Nephron progenitor cell (in vitro differentiated cells): Measurements from ENCODE around the gene CMIP.

Experiments used
- DNase-seq: peaks from one replicate; pipeline ENCODE4 v3.0.0; 2021
- H3K27ac Mint-ChIP-seq: 2 replicates; pipeline ENCODE4 v1.8.0; 2021; ENCODE audit warnings: mild to moderate bottlenecking, moderate library complexity, mixed read lengths
- H3K27me3 Mint-ChIP-seq: 2 replicates; pipeline ENCODE4 v1.8.0; 2021; ENCODE audit warnings: mild to moderate bottlenecking, low read depth, mixed read lengths; ENCODE audit not compliant: poor library complexity
- H3K36me3 Mint-ChIP-seq: 2 replicates; pipeline ENCODE4 v1.8.0; 2021; ENCODE audit warnings: low read depth, mixed read lengths
- H3K4me1 Mint-ChIP-seq: 2 replicates; pipeline ENCODE4 v1.8.0; 2021; ENCODE audit warnings: mixed read lengths
- H3K4me3 Mint-ChIP-seq: 2 replicates; pipeline ENCODE4 v1.8.0; 2021; ENCODE audit warnings: mild to moderate bottlenecking, moderate library complexity, mixed read lengths
- H3K9me3 Mint-ChIP-seq: 2 replicates; pipeline ENCODE4 v1.8.0; 2021; ENCODE audit warnings: mild to moderate bottlenecking, moderate library complexity, mixed read lengths
- CTCF ChIP-seq: fragments of 200-600 bp; sonication (generic); IDR thresholded peaks from 2 replicates; pipeline ENCODE4 v1.5.0; 2021; ENCODE audit warnings: antibody characterized with exemption

Gene CMIP

GRCh38 chr16:81544261-81544660, 99.7 kb downstream of the CMIP start:
- H3K36me3 Mint-ChIP-seq: no peaks in the 10 kb centered on the region
- no peaks in the 10 kb centered on the region for H3K9me3 Mint-ChIP-seq
- H3K27ac Mint-ChIP-seq: peak overlapping the region; percentile 70
- DNase-seq: no peak
- H3K4me1 Mint-ChIP-seq: peaks cover 85% of the 10 kb centered on the region
- H3K27me3 Mint-ChIP-seq: peaks cover 10% of the 10 kb centered on the region
- no peak overlapping the region for H3K4me3 Mint-ChIP-seq
- TF ChIP-seq CTCF: no peak

DNA sequence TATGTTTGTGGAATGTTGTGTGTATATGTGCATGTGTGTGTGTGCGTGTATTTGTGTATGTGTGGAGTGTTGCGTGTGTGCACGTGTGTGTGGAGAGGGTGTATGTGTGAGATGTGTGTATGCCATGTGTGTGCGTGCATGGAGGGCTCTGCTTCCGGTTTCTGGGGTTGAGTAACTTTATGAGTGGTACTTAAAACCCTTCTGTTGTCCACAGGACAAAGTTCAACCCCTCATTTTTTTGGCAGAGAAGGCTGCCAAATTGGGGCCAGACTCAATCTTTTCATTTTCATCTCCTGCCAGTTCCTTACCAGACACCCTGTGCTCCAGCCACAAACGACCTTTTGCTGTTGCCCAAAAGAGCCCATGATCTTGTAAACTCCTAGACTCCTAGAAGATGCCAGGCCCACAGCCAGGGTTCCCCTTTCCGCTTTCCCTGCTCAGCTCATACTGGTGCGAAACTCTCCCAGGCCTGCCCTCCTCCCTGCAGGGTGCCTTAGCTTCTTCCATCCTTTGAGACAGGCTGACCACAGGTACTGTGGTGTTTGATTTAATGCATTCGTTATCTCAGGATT, 100.2 kb downstream of the CMIP start:
- H3K9me3 Mint-ChIP-seq: no peaks in the 10 kb centered on the region
- H3K36me3 Mint-ChIP-seq: no peaks in the 10 kb centered on the region
- H3K27ac Mint-ChIP-seq: peak overlapping the region; percentile 70
- H3K4me3 Mint-ChIP-seq: no peak overlapping the region
- DNase-seq: no peak
- no peak for TF ChIP-seq CTCF
- H3K4me1 Mint-ChIP-seq: peaks cover 82% of the 10 kb centered on the region
- peaks cover 10% of the 10 kb centered on the region for H3K27me3 Mint-ChIP-seq

DNA sequence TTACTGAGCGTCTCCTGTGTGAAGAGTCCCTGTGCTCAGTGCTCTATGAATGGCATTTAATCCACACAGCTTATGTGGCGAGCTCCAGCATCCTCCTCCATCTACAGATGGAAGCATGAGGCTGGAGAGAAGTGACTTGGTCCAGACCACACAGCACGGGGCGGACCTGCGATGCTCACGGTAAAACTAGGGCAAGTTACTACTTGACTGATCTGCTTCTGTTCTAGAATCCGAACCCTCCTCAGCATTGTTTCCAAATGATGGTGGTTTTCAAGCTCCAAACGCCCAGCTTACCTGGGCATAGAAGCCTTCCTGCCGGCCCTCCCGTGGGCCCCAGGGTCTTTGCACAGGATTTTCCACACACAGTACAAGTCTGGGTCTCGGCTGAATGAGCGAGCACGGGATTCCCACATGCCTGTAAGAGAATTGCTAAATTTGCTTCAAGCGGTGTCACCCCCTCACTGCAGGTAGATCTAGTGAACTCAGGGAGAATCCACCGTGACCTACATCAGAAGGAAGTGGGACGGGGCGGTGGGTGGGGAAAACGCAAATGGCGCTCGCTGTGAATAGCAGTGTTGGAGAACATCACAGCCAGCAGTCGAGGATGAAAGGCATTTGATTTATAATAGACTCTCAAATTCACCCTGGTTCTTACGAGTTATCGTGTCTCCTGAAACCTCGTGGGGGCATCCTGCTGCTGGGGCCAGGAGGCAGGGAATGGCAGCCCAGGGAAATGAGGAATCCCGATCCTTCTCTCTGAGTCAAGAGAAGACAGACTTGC, 101.1 kb downstream of the CMIP start:
- Mint-ChIP-seq H3K27ac (no peak overlapping the region), H3K4me1 (peaks cover 77% of the 10 kb centered on the region), H3K4me3 (no peak overlapping the region), H3K27me3 (peaks cover 10% of the 10 kb centered on the region), H3K9me3 (no peaks in the 10 kb centered on the region), H3K36me3 (no peaks in the 10 kb centered on the region)
- DNase-seq: no peak
- TF ChIP-seq CTCF: no peak

DNA sequence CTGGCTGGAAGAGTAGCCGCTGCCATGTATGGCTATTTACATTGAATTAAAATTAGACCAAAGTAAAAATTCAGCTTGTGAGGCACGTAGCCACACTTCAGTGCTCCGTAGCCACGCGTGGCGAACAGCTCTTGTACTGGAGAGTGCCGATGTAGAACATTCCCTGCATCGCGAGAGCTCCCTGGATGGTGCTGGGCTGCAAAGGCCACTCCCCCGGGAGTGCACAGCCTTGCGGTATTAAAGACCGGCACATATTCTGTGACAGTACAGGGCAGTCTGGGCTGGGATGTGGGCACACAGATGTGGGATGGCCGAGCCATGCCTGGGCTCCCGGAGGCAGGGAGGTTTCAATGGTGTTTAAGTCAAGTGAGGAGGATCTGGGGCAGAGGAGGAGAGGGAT, 102.2 kb downstream of the CMIP start:
- H3K36me3 Mint-ChIP-seq: no peaks in the 10 kb centered on the region
- peaks cover 75% of the 10 kb centered on the region for H3K4me1 Mint-ChIP-seq
- no peak for TF ChIP-seq CTCF
- no peak for DNase-seq
- no peak overlapping the region for H3K4me3 Mint-ChIP-seq
- no peak overlapping the region for H3K27ac Mint-ChIP-seq
- peaks cover 6% of the 10 kb centered on the region for H3K27me3 Mint-ChIP-seq
- H3K9me3 Mint-ChIP-seq: no peaks in the 10 kb centered on the region

GRCh38 chr16:81547194-81547938, 102.8 kb downstream of the CMIP start:
- Mint-ChIP-seq H3K27ac (no peak overlapping the region), H3K4me3 (no peak overlapping the region), H3K4me1 (peaks cover 70% of the 10 kb centered on the region), H3K36me3 (peaks cover 3% of the 10 kb centered on the region), H3K9me3 (no peaks in the 10 kb centered on the region), H3K27me3 (peaks cover 6% of the 10 kb centered on the region)
- no peak for TF ChIP-seq CTCF
- no peak for DNase-seq
